GM18907 (cell line): ENCODE measurements around the gene NHSL1.
"Not testable (repeated sequence)": the region's sequence is repeated elsewhere in the genome, so short reads cannot be mapped to it uniquely, and the experiment has no call there.

ENCODE experiments used
- ATAC-seq: cut with Tn5 transposase; IDR thresholded peaks from one replicate; pipeline ENCODE4 v1.9.1; 2021; ENCODE audit warnings: mild to moderate bottlenecking, moderate library complexity; ENCODE audit not compliant: unreplicated experiment

NHSL1 gene

GRCh38 chr6:138429761-138430160, 69.5 kb downstream of the NHSL1 start:
- ATAC-seq: no peak

DNA sequence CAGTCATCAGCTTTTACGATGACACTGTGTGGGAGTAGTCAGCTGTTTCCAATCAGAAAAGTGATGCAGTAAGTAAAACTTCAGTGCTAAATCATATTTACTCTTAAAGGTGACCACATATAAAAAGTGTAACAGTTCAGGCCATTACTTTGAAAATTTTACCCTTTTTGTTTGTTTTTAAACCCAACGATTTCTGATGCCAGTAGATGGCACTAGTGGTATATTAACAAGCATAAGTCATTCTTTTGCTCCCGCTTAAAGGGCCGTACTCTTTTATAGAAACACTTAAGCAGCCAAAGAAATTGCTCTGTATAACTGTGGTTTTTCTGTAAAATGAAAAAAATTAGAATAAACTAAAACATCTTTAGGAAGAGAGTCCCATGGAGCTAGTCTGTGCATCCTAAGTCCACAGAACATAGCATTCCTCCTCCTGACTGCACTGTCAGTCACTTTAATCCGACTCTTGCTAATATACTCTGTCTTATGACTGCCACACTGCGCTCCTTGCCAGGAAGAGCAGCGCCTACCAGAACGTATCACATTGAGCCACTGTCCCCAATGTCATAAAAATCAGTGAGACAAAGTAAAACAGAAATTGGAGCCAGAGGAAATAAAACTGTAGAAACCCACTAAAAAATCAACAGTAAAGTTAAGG, 70.2 kb downstream of the NHSL1 start:
- peak; percentile 46 for ATAC-seq

GRCh38 chr6:138427701-138428100, 71.6 kb downstream of the NHSL1 start:
- ATAC-seq: no peak

GRCh38 chr6:138426500-138427123, 72.7 kb downstream of the NHSL1 start:
- no peak for ATAC-seq

GRCh38 chr6:138425256-138425655, 74.0 kb downstream of the NHSL1 start:
- not testable (repeated sequence) for ATAC-seq

DNA sequence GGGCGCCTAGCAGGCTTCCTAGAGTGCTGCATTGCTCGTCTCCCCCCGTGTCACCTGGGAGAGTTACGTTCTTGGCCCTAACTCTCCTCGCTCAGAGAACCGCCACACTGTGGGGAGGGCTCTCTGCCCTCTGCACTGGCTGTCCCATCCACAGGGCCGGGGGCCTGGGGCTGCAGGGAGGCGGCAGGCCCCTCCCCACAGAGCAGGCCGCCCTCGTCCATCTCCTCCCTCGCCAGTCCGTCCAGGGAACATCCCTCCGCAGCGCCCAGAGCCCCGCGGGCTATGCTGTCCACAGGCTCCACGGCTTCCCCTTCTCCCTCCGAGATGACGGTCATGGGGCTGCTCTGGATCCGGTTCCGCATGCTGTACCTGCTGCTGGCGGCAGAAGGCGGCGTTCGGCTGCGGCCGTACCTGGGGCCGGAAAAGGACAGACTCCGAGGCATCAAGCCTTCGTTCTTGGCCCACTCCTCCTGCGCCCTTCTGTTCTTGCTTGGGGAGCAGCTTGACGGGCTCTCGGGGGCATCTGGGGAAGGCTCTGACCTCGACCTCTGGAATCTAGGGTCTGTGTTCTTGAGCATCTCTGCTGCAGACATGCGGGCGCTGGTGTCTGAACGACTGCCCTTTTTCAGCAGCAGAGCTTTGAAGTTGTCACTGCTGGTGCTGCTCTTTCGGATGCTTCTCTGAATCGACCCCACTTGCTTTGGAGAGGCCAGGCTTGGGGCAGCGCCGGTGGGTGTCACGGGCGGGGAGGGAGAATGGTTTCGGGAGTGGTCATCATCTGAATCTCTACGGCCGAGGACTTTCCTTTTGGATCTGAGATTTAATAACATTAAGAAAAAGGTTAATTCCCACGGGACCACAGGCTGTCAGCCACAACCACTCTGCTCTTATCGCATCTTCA, 75.0 kb downstream of the NHSL1 start:
- no peak for ATAC-seq

DNA sequence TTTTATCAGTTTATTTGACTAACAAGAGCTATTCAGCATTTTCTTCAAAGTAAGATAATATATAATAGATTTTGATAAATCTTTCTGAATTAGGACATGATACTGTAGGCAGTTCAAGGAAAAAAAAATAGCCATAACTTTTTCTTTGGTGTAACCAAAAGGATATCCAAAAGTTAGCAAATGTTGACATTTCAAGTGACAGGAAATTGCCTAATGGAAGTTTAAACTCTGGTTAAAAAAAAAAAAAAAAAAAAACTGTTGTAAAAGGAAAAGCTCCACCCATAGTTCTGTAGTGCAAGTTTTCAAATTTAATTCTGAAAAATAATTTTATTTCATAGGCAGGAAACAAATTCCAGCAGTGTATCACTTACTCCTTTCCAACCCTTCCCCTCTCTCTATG, 76.4 kb downstream of the NHSL1 start:
- no peak for ATAC-seq

GRCh38 chr6:138421608-138422007, 77.7 kb downstream of the NHSL1 start:
- ATAC-seq: no peak

- no peak for ATAC-seq
Observed at GRCh38 chr6:138421089-138421488, 78.2 kb downstream of the NHSL1 start.

- no peak for ATAC-seq
Observed at GRCh38 chr6:138420356-138420755, 78.9 kb downstream of the NHSL1 start.

GRCh38 chr6:138419766-138420165, 79.5 kb downstream of the NHSL1 start:
- ATAC-seq: no peak

DNA sequence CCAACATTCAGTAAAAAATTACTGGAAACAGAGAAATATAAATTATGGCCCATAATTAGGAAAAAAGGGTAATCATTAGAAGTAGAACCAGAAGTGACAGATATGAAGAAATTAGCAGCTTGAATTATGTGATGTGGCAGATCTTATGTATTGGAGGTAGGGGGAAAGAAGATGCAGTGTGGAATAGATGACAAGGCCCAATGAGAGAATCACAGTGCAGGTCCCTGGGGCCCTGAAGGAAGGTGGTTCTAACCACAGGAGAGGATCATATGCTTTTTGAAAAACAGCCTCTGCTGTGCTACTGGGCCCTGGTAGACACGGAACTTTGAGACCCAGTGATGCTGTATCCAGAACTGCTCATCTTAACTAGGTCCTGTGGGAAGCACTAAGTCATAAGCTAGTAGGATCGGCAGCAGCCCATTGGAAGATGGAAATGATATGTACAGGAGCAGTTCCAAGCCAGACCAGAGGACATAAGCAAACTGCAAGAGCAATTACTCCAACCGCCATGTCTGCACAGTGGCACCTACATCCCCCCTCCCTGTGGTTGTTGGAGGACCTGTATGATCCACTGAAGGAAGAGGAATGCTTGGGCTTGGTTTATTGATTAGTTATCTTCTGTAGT, 81.1 kb downstream of the NHSL1 start:
- no peak for ATAC-seq

GRCh38 chr6:138417493-138418117, 81.7 kb downstream of the NHSL1 start:
- no peak for ATAC-seq

DNA sequence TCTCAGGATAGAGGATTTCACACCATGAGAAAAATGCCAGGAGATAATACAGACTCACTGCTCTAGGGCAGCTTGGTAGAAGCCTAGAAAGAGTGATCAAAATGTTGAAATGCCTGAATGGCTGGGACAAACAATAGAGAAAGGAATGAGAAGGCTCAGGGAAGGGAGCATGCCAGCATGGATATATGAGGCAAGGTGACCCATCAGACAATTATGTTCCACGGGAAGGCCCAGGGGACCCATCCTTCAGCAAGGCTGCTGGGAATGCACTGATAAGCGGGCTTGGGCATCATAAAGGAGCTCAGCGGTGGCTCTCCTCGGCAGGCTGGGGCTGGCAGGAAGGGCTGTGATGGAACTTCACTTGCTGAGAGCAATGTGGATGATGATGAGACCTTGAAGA, 83.1 kb downstream of the NHSL1 start:
- ATAC-seq: no peak

DNA sequence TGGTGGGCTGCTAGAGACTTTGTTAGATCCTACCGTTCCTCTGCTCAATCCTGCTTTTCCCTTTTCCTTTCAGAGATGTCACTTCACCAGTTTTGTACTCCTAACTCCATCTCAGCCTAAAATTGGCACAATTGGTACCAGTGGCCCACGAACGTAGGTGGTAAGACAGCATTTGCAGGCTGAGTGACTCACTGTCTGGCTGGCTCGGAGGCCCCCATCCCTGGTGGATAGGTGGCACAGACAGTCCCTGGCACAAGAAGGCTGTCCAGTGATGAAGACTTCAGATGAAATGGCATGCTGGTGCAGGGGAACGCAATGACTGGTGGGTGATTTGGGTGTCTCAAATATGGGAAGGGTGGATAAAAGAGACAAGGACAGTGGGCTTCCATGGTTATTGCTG, 84.2 kb downstream of the NHSL1 start:
- no peak for ATAC-seq

- no peak for ATAC-seq
Observed at GRCh38 chr6:138410972-138411880, 88.1 kb downstream of the NHSL1 start.

- no peak for ATAC-seq
Observed at GRCh38 chr6:138410048-138410735, 89.1 kb downstream of the NHSL1 start.

DNA sequence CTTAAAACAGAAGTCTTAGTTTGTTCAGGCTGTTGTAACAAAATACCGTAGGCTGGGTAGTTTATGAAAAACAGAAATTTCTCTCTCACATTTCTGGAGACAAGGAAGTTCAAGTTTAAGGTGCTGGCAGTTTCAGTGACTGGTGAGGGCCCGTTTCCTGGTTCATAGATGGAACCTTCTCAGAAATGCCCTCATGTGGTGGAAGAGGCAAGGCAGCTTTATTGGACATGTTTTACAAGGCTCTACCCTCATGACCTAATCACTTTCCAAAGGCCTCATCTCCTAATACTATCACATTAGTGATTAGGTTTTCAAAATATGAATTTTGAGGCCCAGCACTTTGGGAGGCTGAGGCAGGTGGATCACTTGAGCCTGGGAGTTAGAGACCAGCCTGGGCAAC, 92.9 kb downstream of the NHSL1 start:
- no peak for ATAC-seq

DNA sequence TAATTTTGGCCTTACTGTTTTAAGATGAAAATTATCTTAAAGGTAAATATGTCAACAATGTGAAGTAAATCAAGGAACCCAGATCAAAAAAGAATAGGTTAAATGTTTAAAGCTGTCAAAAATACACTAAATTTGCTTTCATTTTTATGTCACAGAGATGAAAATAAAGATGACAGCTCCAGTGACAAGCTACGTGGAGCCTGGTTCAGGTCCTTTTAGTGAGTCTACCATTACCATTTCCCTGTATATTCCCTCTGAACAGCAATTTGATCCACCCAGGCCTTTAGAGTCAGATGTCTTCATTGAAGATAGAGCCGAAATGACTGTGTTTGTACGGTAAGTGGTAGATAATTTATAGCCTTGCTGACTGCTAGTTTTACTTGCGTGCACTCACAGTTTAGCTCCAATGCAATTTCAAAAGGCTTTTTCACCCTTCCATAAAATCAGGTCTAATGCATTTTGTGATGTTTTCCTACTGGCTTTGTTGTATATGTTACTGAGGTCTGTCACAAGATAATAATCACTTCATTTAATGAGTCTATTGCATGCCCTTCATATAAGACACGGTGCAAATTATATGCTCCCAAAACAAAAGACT, 93.4 kb downstream of the NHSL1 start:
- ATAC-seq: no peak
